Stimulated activated CD4-positive, alpha-beta T cell treated with anti-CD3 and anti-CD28 coated beads, TNF-alpha, amount 100 ng/mL, for 48 hours (primary cell): ENCODE results near the gene TBC1D23.
"Not testable (repeated sequence)": the region's sequence is repeated elsewhere in the genome, so short reads cannot be mapped to it uniquely, and the experiment has no call there.

Experiments
- DNase-seq, 3 donors: peaks; one replicate each; pipeline ENCODE4 v3.0.0-alpha.2; 2020; ENCODE audit warnings: low read depth in 3 of 3

Gene TBC1D23

GRCh38 chr3:100256731-100257151 is 4.1 kb upstream of the TBC1D23 start:
- DNase-seq: no peak

GRCh38 chr3:100257586-100257985 is 3.2 kb upstream of the TBC1D23 start:
- peak in 1 of 3 donors; percentile 1 for DNase-seq

- DNase-seq: no peak
Measured at GRCh38 chr3:100260081-100260684, 609 bp upstream of the TBC1D23 start.

- DNase-seq: no peak
Measured at GRCh38 chr3:100261485-100261903, 702 bp downstream of the TBC1D23 start.

- not testable (repeated sequence) for DNase-seq
Measured at GRCh38 chr3:100262925-100263324, 2.1 kb downstream of the TBC1D23 start.

GRCh38 chr3:100263583-100263982 is 2.8 kb downstream of the TBC1D23 start:
- DNase-seq: no peak

- DNase-seq: no peak
Measured at GRCh38 chr3:100264242-100264641, 3.5 kb downstream of the TBC1D23 start.

- DNase-seq: no peak
Measured at GRCh38 chr3:100265016-100265415, 4.2 kb downstream of the TBC1D23 start.

GRCh38 chr3:100266531-100266930 is 5.7 kb downstream of the TBC1D23 start:
- DNase-seq: no peak

- DNase-seq: no peak
Measured at GRCh38 chr3:100268156-100268555, 7.4 kb downstream of the TBC1D23 start.

GRCh38 chr3:100269001-100269400 is 8.2 kb downstream of the TBC1D23 start:
- DNase-seq: no peak

- DNase-seq: peak in 1 of 3 donors; percentile 5
Measured at GRCh38 chr3:100269410-100270214, 8.8 kb downstream of the TBC1D23 start.

- no peak for DNase-seq
Measured at GRCh38 chr3:100270215-100270583, 9.4 kb downstream of the TBC1D23 start.

- DNase-seq: no peak
Measured at GRCh38 chr3:100271522-100271921, 10.7 kb downstream of the TBC1D23 start.

- not testable (repeated sequence) for DNase-seq
Measured at GRCh38 chr3:100272797-100273611, 12.2 kb downstream of the TBC1D23 start.

- DNase-seq: no peak
Measured at GRCh38 chr3:100274361-100274760, 13.6 kb downstream of the TBC1D23 start.

GRCh38 chr3:100277255-100277800 is 16.5 kb downstream of the TBC1D23 start:
- DNase-seq: no peak

GRCh38 chr3:100278910-100279309 is 18.1 kb downstream of the TBC1D23 start:
- DNase-seq: no peak

GRCh38 chr3:100288288-100288894 is 27.6 kb downstream of the TBC1D23 start:
- DNase-seq: no peak

GRCh38 chr3:100289339-100289738 is 28.5 kb downstream of the TBC1D23 start:
- no peak for DNase-seq

GRCh38 chr3:100295089-100295488 is 34.3 kb downstream of the TBC1D23 start:
- no peak for DNase-seq

- no peak for DNase-seq
Measured at GRCh38 chr3:100297784-100298183, 37.0 kb downstream of the TBC1D23 start.
